HepG2 (cell line): ENCODE results near the gene C12orf42. TPM values are rescaled to one million over a fixed set of nuclear protein-coding genes. Genes with fewer than 3 reads are reported as not detected.

Source experiments
- ATAC-seq: fragments of 200-7000 bp; cut with Tn5 transposase; 3 replicates; pipeline ENCODE4 v1.9.1; 2020; ENCODE audit warnings: mild to moderate bottlenecking, moderate library complexity
- BruUV-seq: library from RNA; stranded (reverse); fragments of 400-500 nt; replicated peaks from 2 replicates; lab custom pipeline; 2021; lab: Mats Ljungman, UMichigan
- CTCF ChIA-PET: fragments of 300-600 bp; formaldehyde crosslinking; extraction: SDS; loops from one replicate; lab custom pipeline; 2021; ENCODE audit warnings: low total read pairs, inconsistent platforms, low intra/inter-chr PET ratio; lab: Yijun Ruan, JAX
- POLR2A ChIA-PET: fragments of 350-600 bp; sonication (Branson Sonifier 250); formaldehyde crosslinking; loops from one replicate; lab custom pipeline; 2020; ENCODE audit warnings: antibody characterized with exemption, inconsistent platforms; lab: Yijun Ruan, JAX
- DNase-seq: peaks from one replicate; pipeline ENCODE4 v3.0.0-alpha.2; 2015; ENCODE audit warnings: low spot score
- FAIRE-seq: peaks from 3 replicates; lab custom pipeline; 2011; peaks lifted over from hg19 to GRCh38; lab: Jason Lieb, UNC
- H2AFZ ChIP-seq: one replicate; pipeline ENCODE4 v1.6.1; 2011; ENCODE audit warnings: low read length, inconsistent platforms
- H3K27ac ChIP-seq: fragments of 300-600 bp; 3 replicates; pipeline ENCODE4 v1.8.0; 2011; ENCODE audit warnings: mixed run types, mild to moderate bottlenecking, mixed read lengths, low read length, inconsistent platforms; ENCODE audit not compliant: insufficient read depth; ENCODE audit errors: extremely low read length
- H3K27me3 ChIP-seq, 2 experiments: fragments of 200-600 bp in 1 of 2; 2 replicates in 1 of 2; 3 replicates in 1 of 2; pipeline versions ENCODE4 v1.6.0 to v1.8.0; 2011; ENCODE audit warnings: low read length in 2 of 2, mild to moderate bottlenecking in 2 of 2, moderate library complexity in 2 of 2, inconsistent platforms in 1 of 2; ENCODE audit not compliant: insufficient read depth in 2 of 2, control insufficient read depth in 1 of 2
- H3K36me3 ChIP-seq, 2 experiments: fragments of 200-600 bp in 1 of 2; replicated peaks in 1 of 2; 2 replicates in 1 of 2; 3 replicates in 1 of 2; pipeline versions ENCODE4 v1.5.1 to v1.8.0; 2011; ENCODE audit warnings: low read length in 2 of 2, inconsistent platforms in 1 of 2; ENCODE audit not compliant: insufficient read depth in 2 of 2, control insufficient read depth in 1 of 2
- H3K4me1 ChIP-seq: 2 replicates; pipeline ENCODE4 v1.5.1; 2012; ENCODE audit warnings: low read length, inconsistent platforms; ENCODE audit not compliant: insufficient read depth
- H3K4me2 ChIP-seq: 2 replicates; pipeline ENCODE4 v1.6.0; 2011; ENCODE audit warnings: low read depth, low read length, inconsistent platforms
- H3K4me3 ChIP-seq, 3 experiments: fragments of 200-600 bp in 1 of 3; sonication (generic), shearing (Covaris generic) in 1 of 3; replicated peaks in 1 of 3; 2 replicates each; pipeline ENCODE4 v1.5.1; 2011 to 2016; ENCODE audit warnings: low read length in 3 of 3, inconsistent platforms in 2 of 3, low read depth in 2 of 3, mild to moderate bottlenecking in 2 of 3, control low read depth in 1 of 3, mixed read lengths in 1 of 3; ENCODE audit not compliant: insufficient read depth in 1 of 3
- H3K79me2 ChIP-seq: one replicate; pipeline ENCODE4 v1.6.1; 2011; ENCODE audit warnings: low read length, inconsistent platforms; ENCODE audit not compliant: insufficient read depth
- H3K9ac ChIP-seq: 2 replicates; pipeline ENCODE4 v1.6.0; 2011; ENCODE audit warnings: mild to moderate bottlenecking, low read depth, low read length, inconsistent platforms; ENCODE audit not compliant: insufficient read depth
- H3K9me3 ChIP-seq: 2 replicates; pipeline ENCODE4 v1.5.1; 2012; ENCODE audit warnings: mild to moderate bottlenecking, low read length
- H4K20me1 ChIP-seq: 2 replicates; pipeline ENCODE4 v1.6.0; 2011; ENCODE audit warnings: inconsistent platforms, mild to moderate bottlenecking, low read length, moderate library complexity; ENCODE audit not compliant: insufficient read depth
- FOXC1 ChIP-seq: sonication (generic); formaldehyde crosslinking; IDR thresholded peaks from 2 replicates; pipeline ENCODE4 v1.8.0; 2022; ENCODE audit warnings: mild to moderate bottlenecking, missing genetic modification reagents, borderline replicate concordance
- FOXK2 ChIP-seq: fragments of 450-650 bp; IDR thresholded peaks from 2 replicates; pipeline ENCODE4 v1.6.1; 2016
- ISL2 ChIP-seq: sonication (generic); formaldehyde crosslinking; IDR thresholded peaks from 2 replicates; pipeline ENCODE4 v1.5.0; 2020; ENCODE audit warnings: missing genetic modification reagents
- ISX ChIP-seq: sonication (generic); formaldehyde crosslinking; conservative IDR thresholded peaks from 2 replicates; pipeline ENCODE4 v1.5.0; 2020; ENCODE audit warnings: missing genetic modification reagents
- KAT8 ChIP-seq: IDR thresholded peaks from 2 replicates; pipeline ENCODE4 v1.6.1; 2016; ENCODE audit warnings: missing genetic modification reagents, missing compliant biosample characterization
- KDM6A ChIP-seq: IDR thresholded peaks from 2 replicates; pipeline ENCODE4 v1.6.1; 2016; ENCODE audit warnings: low read depth
- KLF13 ChIP-seq: sonication (generic); formaldehyde crosslinking; IDR thresholded peaks from 2 replicates; pipeline ENCODE4 v1.4.0; 2020; ENCODE audit warnings: mild to moderate bottlenecking, missing genetic modification reagents
- NCOA2 ChIP-seq: sonication (generic); formaldehyde crosslinking; IDR thresholded peaks from 2 replicates; pipeline ENCODE4 v1.8.0; 2022; ENCODE audit warnings: inconsistent platforms
- NFKB2 ChIP-seq: sonication (generic); formaldehyde crosslinking; IDR thresholded peaks from 2 replicates; pipeline ENCODE4 v1.4.0; 2020; ENCODE audit warnings: missing genetic modification reagents, borderline replicate concordance
- NONO ChIP-seq, 2 experiments: fragments of 450-650 bp in 1 of 2; sonication (generic) in 1 of 2; formaldehyde crosslinking in 1 of 2; IDR thresholded peaks in 1 of 2; conservative IDR thresholded peaks in 1 of 2; 2 replicates each; pipeline versions ENCODE4 v1.6.1 to v1.8.0; 2017 to 2022; ENCODE audit warnings: mild to moderate bottlenecking in 1 of 2, missing genetic modification reagents in 1 of 2, moderate library complexity in 1 of 2
- NR2F6 ChIP-seq, 2 experiments: IDR thresholded peaks; 2 replicates each; pipeline ENCODE4 v1.6.1; 2016; ENCODE audit warnings: antibody characterized with exemption in 1 of 2, mild to moderate bottlenecking in 1 of 2
- PITX1 ChIP-seq: sonication (generic); formaldehyde crosslinking; IDR thresholded peaks from 2 replicates; pipeline ENCODE4 v1.5.1; 2020; ENCODE audit warnings: mild to moderate bottlenecking, missing genetic modification reagents
- SATB2 ChIP-seq: sonication (generic); formaldehyde crosslinking; IDR thresholded peaks from 2 replicates; pipeline ENCODE4 v1.5.0; 2020; ENCODE audit warnings: missing genetic modification reagents
- SNAPC2 ChIP-seq: sonication (generic); formaldehyde crosslinking; IDR thresholded peaks from 2 replicates; pipeline ENCODE4 v1.8.1; 2022; ENCODE audit warnings: mild to moderate bottlenecking, missing genetic modification reagents
- TCF7 ChIP-seq: sonication (generic); IDR thresholded peaks from 2 replicates; pipeline ENCODE4 v1.6.1; 2016; ENCODE audit warnings: antibody characterized with exemption, low read depth
- TGIF2 ChIP-seq: IDR thresholded peaks from 2 replicates; pipeline ENCODE4 v1.6.1; 2016; ENCODE audit warnings: control low read depth, missing compliant biosample characterization
- ZBTB3 ChIP-seq: sonication (generic); formaldehyde crosslinking; IDR thresholded peaks from 2 replicates; pipeline ENCODE4 v1.4.0; 2020; ENCODE audit warnings: low read depth, mild to moderate bottlenecking, moderate library complexity, missing genetic modification reagents, borderline replicate concordance
- ZFP90 ChIP-seq: sonication (generic); formaldehyde crosslinking; IDR thresholded peaks from 2 replicates; pipeline ENCODE4 v1.8.0; 2022; ENCODE audit warnings: missing genetic modification reagents, mild to moderate bottlenecking, inconsistent platforms, borderline replicate concordance
- ZNF180 ChIP-seq: sonication (generic); formaldehyde crosslinking; IDR thresholded peaks from 2 replicates; pipeline ENCODE4 v1.4.0; 2020; ENCODE audit warnings: low read depth, missing genetic modification reagents, borderline replicate concordance
- ZNF225 ChIP-seq: sonication (generic); formaldehyde crosslinking; IDR thresholded peaks from 2 replicates; pipeline ENCODE4 v1.4.0; 2020; ENCODE audit warnings: mild to moderate bottlenecking, missing genetic modification reagents
- ZNF337 ChIP-seq: sonication (generic); formaldehyde crosslinking; IDR thresholded peaks from 2 replicates; pipeline ENCODE4 v1.5.1; 2020; ENCODE audit warnings: missing genetic modification reagents, low read depth, mild to moderate bottlenecking, borderline replicate concordance
- ZNF569 ChIP-seq: sonication (generic); formaldehyde crosslinking; IDR thresholded peaks from 2 replicates; pipeline ENCODE4 v1.5.0; 2020; ENCODE audit warnings: mild to moderate bottlenecking, missing genetic modification reagents, moderate library complexity, borderline replicate concordance
- ZNF616 ChIP-seq: sonication (generic); formaldehyde crosslinking; IDR thresholded peaks from 2 replicates; pipeline ENCODE4 v1.5.0; 2020; ENCODE audit warnings: low read depth, mild to moderate bottlenecking, missing genetic modification reagents
- ZNF644 ChIP-seq: IDR thresholded peaks from 2 replicates; pipeline ENCODE4 v1.6.1; 2016; ENCODE audit warnings: low read depth
- ZNF703 ChIP-seq: sonication (generic); formaldehyde crosslinking; IDR thresholded peaks from 2 replicates; pipeline ENCODE4 v1.5.1; 2020; ENCODE audit warnings: missing genetic modification reagents, mild to moderate bottlenecking, moderate library complexity, borderline replicate concordance
- ZNF850 ChIP-seq: sonication (generic); formaldehyde crosslinking; conservative IDR thresholded peaks from 2 replicates; pipeline ENCODE4 v1.9.0; 2021; ENCODE audit warnings: mild to moderate bottlenecking, missing genetic modification reagents
- ZNF878 ChIP-seq: sonication (generic); formaldehyde crosslinking; IDR thresholded peaks from 2 replicates; pipeline ENCODE4 v1.8.1; 2023; ENCODE audit warnings: mild to moderate bottlenecking, missing genetic modification reagents, moderate library complexity
- WGBS: methylation state at CpG from one replicate; pipeline ENCODE4 v1.1.6; 2017; ENCODE audit warnings: low lambda C conversion rate; 5-methylcytosine and 5-hydroxymethylcytosine counted together
- in situ Hi-C: cut with HindIII; loops from 2 replicates; pipeline ENCODE4 v1.10.0; 2017; ENCODE audit warnings: low pct_unique_long_range_greater_than_20kb; ENCODE audit not compliant: extremely low pct_ligation_motif_present
- intact Hi-C: fragments of 100-400 bp; cut with micrococcal nuclease; formaldehyde crosslinking; loops from one replicate; pipeline ENCODE4 v1.10.0; 2022; ENCODE audit not compliant: unreplicated experiment
- polyA plus RNA-seq, 8 experiments: library from polyadenylated mRNA; depleted of rRNA in 3 of 8; stranded (reverse) in 7 of 8; unstranded in 1 of 8; fragments of >200 nt; fragmentation: Illumina TruSeq in 4 of 8; extraction: Trizol in 4 of 8; gene quantifications; 2 replicates each; pipeline versions ENCODE4 v1.2.1 to v1.2.3, GENCODE V29; 2011 to 2016; ENCODE audit warnings: low read depth in 4 of 8, missing spikeins in 1 of 8, mixed read lengths in 1 of 8; ENCODE audit not compliant: insufficient read depth in 1 of 8
- total RNA-seq, 5 experiments: library from RNA; depleted of rRNA; stranded (reverse); fragments of >200 nt; fragmentation: Illumina TruSeq; extraction: Trizol; gene quantifications; 2 replicates each; pipeline ENCODE4 v1.2.3, GENCODE V29; 2016; ENCODE audit warnings: low read depth in 1 of 5
- TF ChIP-seq, protein P1 (sequence below): fragments of 450-650 bp; IDR thresholded peaks from 2 replicates; pipeline ENCODE4 v1.6.1; 2017

Gene C12orf42
- total and polyA plus RNA-seq, 2 of the 13 experiments (the other 11 are each of a cell fraction or from before 2014, with no cell fraction given) = not detected

DNA sequence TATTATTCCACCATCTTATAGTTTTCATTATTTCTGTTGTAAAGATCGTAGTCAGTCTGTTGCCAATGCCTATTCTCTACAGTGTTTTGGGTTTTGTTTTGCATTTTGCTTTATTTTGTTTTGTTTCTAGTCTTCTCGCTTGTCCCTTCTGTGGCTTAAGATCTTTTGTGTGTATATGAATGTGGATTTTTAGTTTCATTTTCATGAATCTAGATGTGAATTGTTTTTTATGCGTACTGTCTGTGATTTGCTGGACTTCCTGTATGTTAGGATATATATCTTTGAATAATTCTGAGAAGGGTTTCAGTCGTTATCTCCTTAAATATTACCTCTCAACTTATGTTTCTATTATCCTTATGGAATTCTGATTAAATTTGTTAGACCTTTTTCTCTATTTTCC lies 13.4 kb downstream of the C12orf42 start (continued):
- TF ChIP-seq ZNF703 (no peak), ZFP90 (no peak), KAT8 (no peak), ZNF225 (no peak), KLF13 (CRISPR knock-in tag) (no peak), NONO (IDR thresholded peaks at IDR 0.05) (no peak), NONO (CRISPR knock-in tag; conservative IDR thresholded peaks at IDR 0.05) (no peak)
- TF ChIP-seq, all 625 proteins: peak for 0

GRCh38 chr12:103475073-103475472 lies 20.7 kb downstream of the C12orf42 start:
- H3K36me3 ChIP-seq = no peaks in the 10 kb centered on the region
- peaks cover 15% of the 10 kb centered on the region for H3K4me1 ChIP-seq
- ChIA-PET CTCF (no interaction called here), POLR2A (no interaction called here)
- no peaks in the 10 kb centered on the region for H3K9me3 ChIP-seq
- no peak overlapping the region for H3K9ac ChIP-seq
- H3K79me2 ChIP-seq = no peaks in the 10 kb centered on the region
- no peaks in the 10 kb centered on the region for H4K20me1 ChIP-seq
- no peak overlapping the region for H2AFZ ChIP-seq
- WGBS = 0% methylated on average over 2 of the region's 2 CpGs
- intact Hi-C loops (no loop called here), in situ Hi-C loops (no loop called here)
- H3K4me2 ChIP-seq = peak overlapping the region; percentile 41
- DNase-seq (peak; percentile 34), FAIRE-seq (peak; percentile 52), ATAC-seq (peak; percentile 83)
- no peak overlapping the region for H3K4me3 ChIP-seq
- BruUV-seq = no TSS peak
- H3K27me3 ChIP-seq = no peaks in the 10 kb centered on the region
- no peak overlapping the region for H3K27ac ChIP-seq
- no peak for TF ChIP-seq ISL2 (CRISPR knock-in tag)
- TF ChIP-seq ZNF850 (CRISPR knock-in tag) = no peak
- no peak for TF ChIP-seq ZNF337 (CRISPR knock-in tag)
- no peak for TF ChIP-seq TGIF2 (CRISPR knock-in tag)
- no peak for TF ChIP-seq ZNF569 (CRISPR knock-in tag)
- TF ChIP-seq ZNF878 (CRISPR knock-in tag) = no peak
- no peak for TF ChIP-seq ZNF616 (CRISPR knock-in tag)
- no peak for TF ChIP-seq SNAPC2 (CRISPR knock-in tag)
- TF ChIP-seq ZNF180 (CRISPR knock-in tag) = no peak
- TF ChIP-seq NCOA2 (CRISPR knock-in tag) = peak; percentile 30; the same call in 1 of the 2 replicates
- TF ChIP-seq, protein P1, sequence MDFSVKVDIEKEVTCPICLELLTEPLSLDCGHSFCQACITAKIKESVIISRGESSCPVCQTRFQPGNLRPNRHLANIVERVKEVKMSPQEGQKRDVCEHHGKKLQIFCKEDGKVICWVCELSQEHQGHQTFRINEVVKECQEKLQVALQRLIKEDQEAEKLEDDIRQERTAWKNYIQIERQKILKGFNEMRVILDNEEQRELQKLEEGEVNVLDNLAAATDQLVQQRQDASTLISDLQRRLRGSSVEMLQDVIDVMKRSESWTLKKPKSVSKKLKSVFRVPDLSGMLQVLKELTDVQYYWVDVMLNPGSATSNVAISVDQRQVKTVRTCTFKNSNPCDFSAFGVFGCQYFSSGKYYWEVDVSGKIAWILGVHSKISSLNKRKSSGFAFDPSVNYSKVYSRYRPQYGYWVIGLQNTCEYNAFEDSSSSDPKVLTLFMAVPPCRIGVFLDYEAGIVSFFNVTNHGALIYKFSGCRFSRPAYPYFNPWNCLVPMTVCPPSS = no peak
- peak; percentile 15; the same call in 1 of the 2 replicates for TF ChIP-seq TCF7
- no peak for TF ChIP-seq SATB2
- no peak for TF ChIP-seq FOXK2
- no peak for TF ChIP-seq FOXC1
- TF ChIP-seq NFKB2 (CRISPR knock-in tag) = no peak
- no peak for TF ChIP-seq ZBTB3 (CRISPR knock-in tag)
- peak; percentile 84 for TF ChIP-seq ZNF644
- no peak for TF ChIP-seq ISX (CRISPR knock-in tag)
- no peak for TF ChIP-seq PITX1 (CRISPR knock-in tag)
- TF ChIP-seq KDM6A (CRISPR knock-in tag) = 0 out of 2 replicates have a peak, but pooled peaks have one; percentile 21
- peak; percentile 58 for TF ChIP-seq NR2F6 (IDR thresholded peaks at IDR 0.05)
- TF ChIP-seq NR2F6 (CRISPR knock-in tag; IDR thresholded peaks at IDR 0.05) = no peak
